Rectal smooth muscle tissue (tissue), 1 donor: ENCODE data around the gene TNS3.

Experiments used
- H3K27ac ChIP-seq: one replicate; pipeline ENCODE4 v1.7.0; 2013; ENCODE audit warnings: low read depth, low read length, inconsistent platforms
- H3K27me3 ChIP-seq: one replicate; pipeline ENCODE4 v1.7.0; 2013; ENCODE audit warnings: low read length; ENCODE audit not compliant: control insufficient read depth, insufficient read depth
- H3K36me3 ChIP-seq: one replicate; pipeline ENCODE4 v1.7.0; 2013; ENCODE audit warnings: low read length; ENCODE audit not compliant: control insufficient read depth, insufficient read depth
- H3K4me1 ChIP-seq: one replicate; pipeline ENCODE4 v1.7.0; 2013; ENCODE audit warnings: low read length; ENCODE audit not compliant: control insufficient read depth, insufficient read depth
- H3K4me3 ChIP-seq: one replicate; pipeline ENCODE4 v1.7.0; 2013; ENCODE audit warnings: low read length
- H3K9ac ChIP-seq: one replicate; pipeline ENCODE4 v1.7.0; 2013; ENCODE audit warnings: low read length

Gene TNS3

DNA sequence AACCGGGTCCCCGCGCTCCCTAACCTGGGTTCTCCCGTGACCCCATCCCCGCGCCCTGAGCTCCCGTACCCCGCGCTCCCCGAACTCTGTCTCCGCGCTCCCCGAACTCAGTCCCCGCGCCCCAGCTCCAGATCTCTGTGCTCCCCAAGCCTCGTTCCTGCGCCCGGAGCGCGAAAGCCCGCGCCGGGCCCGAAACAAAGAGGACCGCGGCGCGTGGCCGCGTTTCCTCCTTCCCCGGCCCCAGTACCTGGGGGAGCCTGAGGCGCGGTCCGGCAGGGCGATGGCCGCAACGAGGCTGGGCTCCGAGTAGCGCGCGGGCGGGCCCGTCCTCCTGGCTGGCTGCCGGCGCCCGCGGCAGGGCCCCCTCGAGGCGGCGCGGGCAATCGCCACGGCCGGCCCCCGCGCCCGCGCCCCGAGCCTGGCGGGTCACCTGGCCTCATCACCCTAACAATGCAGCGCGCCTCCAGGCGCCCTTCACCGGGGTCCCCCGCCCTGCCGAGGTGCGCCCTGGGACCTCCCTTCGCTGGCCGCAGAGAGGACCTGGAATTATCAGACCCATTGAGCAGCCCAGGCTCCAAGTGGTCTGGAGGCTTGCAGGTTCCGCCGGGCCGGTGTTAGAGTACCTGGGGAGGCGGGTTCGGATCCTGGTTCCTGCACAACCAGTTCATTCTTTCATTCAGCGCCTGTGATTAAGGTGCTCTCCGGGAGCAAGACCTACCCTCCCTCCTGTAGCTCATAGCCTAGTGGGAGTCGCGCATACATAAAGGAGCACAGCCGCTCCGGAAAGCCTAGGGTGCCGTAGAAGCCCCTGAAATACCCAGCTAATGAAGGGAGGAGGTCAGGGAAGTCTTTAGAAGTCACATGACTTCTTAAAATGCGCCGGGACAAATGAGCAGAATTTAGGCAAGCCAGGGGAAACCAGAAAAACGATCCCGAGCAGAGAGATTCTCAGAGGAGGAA is at the start of gene TNS3:
TSS of gene TNS3 (minus strand) at position 308 of the 960 bp plus-strand sequence. CDS start 142,475 bp downstream, outside the sequence.
- Histone ChIP-seq H3K4me1 (peaks cover 7% of the 10 kb centered on the region), H3K27me3 (peaks cover 2% of the 10 kb centered on the region), H3K36me3 (no peaks in the 10 kb centered on the region), H3K27ac (peak within 1 kb of the TSS; percentile 28), H3K9ac (peak within 1 kb of the TSS; percentile 38), H3K4me3 (peak within 1 kb of the TSS; percentile 85)

DNA sequence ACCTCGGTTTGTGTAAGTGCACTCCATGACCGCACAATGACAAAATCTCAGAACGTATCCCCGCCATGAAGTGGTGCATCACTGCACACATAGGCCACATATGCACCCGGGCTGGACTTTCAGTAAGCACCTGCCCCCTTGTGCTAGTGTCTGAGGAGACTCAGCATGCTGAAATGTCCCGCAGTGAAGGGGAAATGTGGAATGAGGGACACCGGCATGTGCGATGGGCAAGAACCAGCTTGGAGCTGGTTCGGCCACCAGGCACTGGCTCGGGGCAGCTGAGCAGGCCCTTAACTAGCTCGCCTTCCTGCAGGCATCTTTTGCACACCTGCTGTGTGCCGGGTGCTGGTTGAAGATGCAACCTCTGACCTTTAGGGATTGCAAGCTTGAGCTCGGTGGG is 49.8 kb upstream of the TNS3 start:
- H3K4me3 ChIP-seq: no peak overlapping the region
- H3K27me3 ChIP-seq: no peaks in the 10 kb centered on the region
- H3K36me3 ChIP-seq: no peaks in the 10 kb centered on the region
- peaks cover 17% of the 10 kb centered on the region for H3K4me1 ChIP-seq
- no peak overlapping the region for H3K27ac ChIP-seq
- no peak overlapping the region for H3K9ac ChIP-seq

DNA sequence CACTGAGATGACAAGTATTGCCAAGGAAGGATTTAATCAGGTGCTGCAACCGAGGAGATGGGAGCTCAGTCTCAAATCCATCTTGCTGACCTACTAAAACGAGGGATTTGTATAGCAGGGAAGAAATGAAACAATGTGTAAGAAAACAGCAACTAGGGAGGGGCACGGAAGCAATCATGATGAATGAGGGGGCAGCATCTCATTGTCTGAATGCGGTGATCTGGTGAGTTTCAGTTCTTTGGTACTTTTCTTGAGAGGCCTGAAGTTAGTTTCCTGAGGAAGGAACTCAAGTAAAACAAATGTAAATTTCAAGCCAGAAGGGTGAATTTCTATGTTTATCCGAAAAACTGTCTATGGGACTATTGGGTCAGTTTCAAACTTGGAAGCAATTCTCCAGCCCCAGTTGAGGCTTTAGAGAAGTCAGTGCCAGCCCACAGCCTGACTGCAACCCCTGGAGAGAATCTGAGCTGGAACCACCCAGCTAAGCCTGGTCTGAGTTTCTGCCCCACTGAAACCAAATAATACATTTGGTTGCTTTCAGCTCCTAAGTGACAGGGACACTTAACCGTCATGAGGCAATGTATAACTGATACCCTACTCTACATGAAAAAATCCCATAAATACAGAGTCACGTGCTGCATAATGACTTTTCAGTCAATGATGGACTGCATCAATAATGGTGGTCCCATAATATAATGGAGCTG is 45.8 kb upstream of the TNS3 start:
- Histone ChIP-seq H3K27me3 (no peaks in the 10 kb centered on the region), H3K36me3 (no peaks in the 10 kb centered on the region), H3K9ac (no peak overlapping the region), H3K27ac (no peak overlapping the region), H3K4me1 (peaks cover 4% of the 10 kb centered on the region), H3K4me3 (no peak overlapping the region)

DNA sequence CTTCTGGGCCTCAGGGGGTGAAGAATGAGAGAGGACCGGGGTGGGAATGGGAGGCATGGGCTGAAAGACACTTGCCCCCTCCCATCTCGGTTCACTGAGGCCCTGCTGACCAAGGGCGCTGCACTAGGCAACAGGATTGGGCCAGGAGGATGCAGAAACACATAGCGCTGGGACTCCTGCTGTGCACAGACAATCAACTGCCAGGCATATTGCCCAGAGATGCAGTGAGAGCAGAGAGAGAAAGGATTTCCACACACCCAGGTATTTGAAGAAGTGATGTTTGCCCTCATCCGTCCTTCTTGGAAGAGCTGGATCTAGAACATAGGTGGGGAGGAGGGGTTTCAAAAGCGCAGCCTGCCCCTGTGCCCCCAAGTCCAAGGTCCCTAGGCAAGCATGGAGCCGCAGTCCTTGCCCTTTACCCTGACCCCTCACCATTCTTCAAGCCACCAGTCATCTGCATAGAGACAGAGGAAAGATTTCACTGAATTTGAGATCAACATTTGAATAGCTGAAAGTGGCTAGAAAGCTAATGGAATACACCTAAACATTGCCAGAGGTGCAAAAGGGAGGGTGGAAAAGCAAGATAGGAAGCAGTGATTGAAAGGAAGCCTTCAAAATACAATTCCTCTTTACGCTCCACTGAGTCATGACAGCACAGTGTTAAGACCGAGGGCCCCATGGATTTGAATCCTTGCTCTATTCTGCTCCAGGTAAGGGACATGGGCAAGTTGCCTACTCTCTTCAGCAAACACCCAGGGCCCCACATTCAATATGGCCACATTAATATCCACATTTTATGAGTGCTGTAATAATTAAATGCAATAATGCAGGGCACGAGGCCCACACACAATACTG is 44.2 kb upstream of the TNS3 start:
- Histone ChIP-seq H3K27me3 (no peaks in the 10 kb centered on the region), H3K36me3 (no peaks in the 10 kb centered on the region), H3K27ac (no peak overlapping the region), H3K9ac (no peak overlapping the region), H3K4me1 (peaks cover 20% of the 10 kb centered on the region), H3K4me3 (no peak overlapping the region)

DNA sequence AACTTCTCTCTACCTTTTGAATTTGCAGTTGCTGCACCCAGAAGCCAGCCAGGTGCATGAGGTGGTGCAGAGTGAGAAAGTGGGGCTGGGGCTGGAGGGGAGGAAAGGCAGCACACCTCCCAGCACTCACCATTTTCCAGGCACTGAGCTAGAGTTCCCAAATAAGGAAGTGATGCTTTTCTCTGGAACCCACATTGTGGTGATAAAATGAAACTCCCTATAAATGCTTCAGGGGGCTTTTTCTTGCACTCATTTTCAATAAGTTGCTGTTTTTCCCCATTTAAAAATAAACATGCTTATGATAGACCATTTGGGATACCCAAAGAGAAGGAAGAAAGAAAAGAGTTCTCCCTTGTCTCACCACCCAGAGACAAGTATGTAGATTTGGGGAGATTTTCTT is 42.8 kb upstream of the TNS3 start:
- H3K9ac ChIP-seq: no peak overlapping the region
- no peak overlapping the region for H3K27ac ChIP-seq
- H3K4me1 ChIP-seq: peaks cover 22% of the 10 kb centered on the region

DNA sequence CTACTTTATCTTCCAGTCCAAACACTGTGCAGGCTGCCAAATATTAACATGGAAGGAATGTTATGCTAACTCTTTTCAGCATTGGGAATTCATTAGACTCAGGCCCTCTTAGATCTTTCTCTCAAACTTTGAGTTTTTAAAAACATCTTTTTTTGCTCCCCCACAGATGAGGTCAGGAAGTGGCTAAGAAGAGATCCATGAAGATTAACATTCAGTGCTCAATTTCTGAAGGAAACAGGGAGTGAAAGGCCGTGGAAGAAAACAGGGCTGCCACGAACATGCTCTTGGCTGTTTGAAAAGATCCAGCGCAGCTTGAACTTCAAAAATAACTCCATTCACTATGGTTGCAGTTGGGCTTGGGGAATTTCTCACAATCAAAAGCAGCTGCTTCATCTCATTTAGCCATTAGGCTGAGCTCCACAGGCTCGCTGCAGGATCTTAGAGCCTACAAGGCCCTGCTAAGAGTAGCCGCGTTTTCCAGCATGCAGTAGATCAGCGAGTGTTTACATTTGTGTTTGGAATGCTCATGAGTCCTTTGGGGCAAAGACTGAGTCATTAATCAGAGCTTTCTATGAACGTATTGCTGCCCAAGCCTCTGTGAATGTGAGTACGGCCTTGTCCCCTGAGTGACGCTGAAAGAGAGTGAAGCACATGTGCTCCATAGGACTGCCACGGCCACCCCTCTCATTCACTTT is 41.2 kb upstream of the TNS3 start:
- H3K27ac ChIP-seq: peak overlapping the region; percentile 74
- no peak overlapping the region for H3K9ac ChIP-seq

More for the DNA sequence above, 42.8 kb upstream of the TNS3 start:
- H3K4me3 ChIP-seq: no peak overlapping the region
- H3K36me3 ChIP-seq: no peaks in the 10 kb centered on the region
- H3K27me3 ChIP-seq: no peaks in the 10 kb centered on the region

GRCh38 chr7:47622586-47622945 is 40.7 kb upstream of the TNS3 start:
- peak overlapping the region; percentile 74 for H3K27ac ChIP-seq
- H3K27me3 ChIP-seq: no peaks in the 10 kb centered on the region
- peaks cover 22% of the 10 kb centered on the region for H3K4me1 ChIP-seq
- H3K4me3 ChIP-seq: no peak overlapping the region
- H3K36me3 ChIP-seq: no peaks in the 10 kb centered on the region
- no peak overlapping the region for H3K9ac ChIP-seq

More for the DNA sequence above, 41.2 kb upstream of the TNS3 start:
- peaks cover 22% of the 10 kb centered on the region for H3K4me1 ChIP-seq
- no peak overlapping the region for H3K4me3 ChIP-seq
- H3K36me3 ChIP-seq: no peaks in the 10 kb centered on the region
- no peaks in the 10 kb centered on the region for H3K27me3 ChIP-seq

DNA sequence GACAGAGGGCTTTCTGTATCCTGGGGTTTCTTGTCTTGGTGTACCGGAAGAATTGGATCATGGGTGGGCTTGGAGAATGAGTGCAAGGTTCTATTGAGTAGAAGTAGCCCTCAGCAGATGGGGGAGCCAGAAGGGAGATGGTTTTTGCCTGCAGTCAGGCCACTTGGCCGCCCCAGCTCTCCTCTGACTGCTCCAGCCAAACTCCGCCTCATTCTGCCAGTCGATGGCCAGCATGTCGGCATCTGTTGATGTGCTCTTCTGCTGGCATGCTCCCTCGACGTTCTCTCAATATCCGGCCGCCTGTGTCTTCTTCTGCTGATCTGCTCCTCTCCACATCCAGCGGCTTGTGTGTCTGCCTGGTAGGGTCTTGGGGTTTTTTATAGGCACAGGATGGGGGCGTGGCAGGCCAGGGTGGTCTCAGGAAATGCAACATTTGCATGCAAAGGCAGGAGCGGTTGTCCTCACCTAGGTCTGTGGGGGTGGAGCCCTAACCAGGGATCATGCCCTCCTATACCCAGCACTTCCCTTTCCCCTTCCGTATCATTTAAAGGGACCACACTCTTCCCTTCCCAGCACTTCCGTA is 40.2 kb upstream of the TNS3 start:
- H3K9ac ChIP-seq: no peak overlapping the region
- H3K27ac ChIP-seq: peak overlapping the region; percentile 74
- no peaks in the 10 kb centered on the region for H3K36me3 ChIP-seq
- H3K4me3 ChIP-seq: no peak overlapping the region
- peaks cover 22% of the 10 kb centered on the region for H3K4me1 ChIP-seq
- H3K27me3 ChIP-seq: no peaks in the 10 kb centered on the region

DNA sequence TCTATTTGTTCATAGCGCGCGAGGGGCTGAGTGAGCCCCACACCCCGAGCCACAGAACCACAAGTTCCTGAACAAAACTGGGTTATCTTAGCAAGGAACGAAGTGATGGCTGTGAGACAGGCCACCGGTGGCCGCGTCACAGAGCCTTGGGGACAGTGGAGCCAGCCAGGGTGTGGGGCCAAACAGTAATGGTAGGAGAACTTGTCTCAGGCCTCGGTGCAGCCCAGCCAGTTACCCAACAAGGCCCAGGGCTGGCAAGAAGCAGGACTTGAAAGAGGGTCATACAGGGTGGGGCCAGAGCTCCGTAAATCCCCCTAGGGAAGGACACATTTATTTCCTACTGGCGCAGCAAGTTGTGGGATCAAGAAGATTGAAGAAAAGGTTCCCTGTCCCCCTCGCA is 39.4 kb upstream of the TNS3 start:
- Histone ChIP-seq H3K27me3 (no peaks in the 10 kb centered on the region), H3K36me3 (no peaks in the 10 kb centered on the region), H3K4me1 (peaks cover 22% of the 10 kb centered on the region), H3K4me3 (no peak overlapping the region), H3K27ac (no peak overlapping the region), H3K9ac (no peak overlapping the region)

GRCh38 chr7:47619806-47620205 is 37.9 kb upstream of the TNS3 start:
- Histone ChIP-seq H3K9ac (no peak overlapping the region), H3K4me1 (peaks cover 22% of the 10 kb centered on the region), H3K4me3 (no peak overlapping the region), H3K27ac (no peak overlapping the region), H3K36me3 (no peaks in the 10 kb centered on the region), H3K27me3 (no peaks in the 10 kb centered on the region)

DNA sequence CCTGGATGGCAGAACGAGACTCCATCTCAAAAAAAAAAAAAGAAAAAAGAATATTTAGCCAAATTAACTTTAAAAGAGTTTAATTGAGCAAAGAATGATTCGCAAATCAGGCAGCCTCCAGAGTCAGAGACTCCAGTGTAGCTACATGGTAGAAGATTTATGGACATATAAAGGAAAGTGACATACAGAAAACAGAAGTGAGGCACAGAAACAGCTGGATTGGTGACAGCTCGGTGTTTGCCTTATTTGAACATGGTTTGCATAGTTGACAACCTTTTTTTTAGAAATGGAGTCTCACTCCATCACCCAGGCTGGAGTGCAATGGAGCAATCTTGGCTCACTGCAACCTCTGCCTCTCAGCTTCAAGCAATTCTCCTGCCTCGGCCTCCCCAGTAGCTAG is 35.2 kb upstream of the TNS3 start:
- H3K4me3 ChIP-seq: no peak overlapping the region
- H3K36me3 ChIP-seq: no peaks in the 10 kb centered on the region
- H3K27ac ChIP-seq: no peak overlapping the region
- peaks cover 12% of the 10 kb centered on the region for H3K4me1 ChIP-seq
- no peaks in the 10 kb centered on the region for H3K27me3 ChIP-seq
- H3K9ac ChIP-seq: no peak overlapping the region
